HEK293 (cell line): ENCODE measurements around the gene TSPAN14.

Experiments used
- ZNF274 ChIP-seq, 2 experiments: fragments of 200-500 bp in 1 of 2; fragments of 450-650 bp in 1 of 2; sonication (Bioruptor generic) in 1 of 2; formaldehyde crosslinking in 1 of 2; IDR thresholded peaks; 2 replicates each; pipeline versions ENCODE4 v1.5.1 to v1.6.1; 2014 to 2016; ENCODE audit warnings: borderline replicate concordance in 1 of 2, inconsistent platforms in 1 of 2, low read length in 1 of 2, missing biosample characterization in 1 of 2, missing genetic modification characterization in 1 of 2
- ZNF514 ChIP-seq: fragments of 450-650 bp; formaldehyde crosslinking; IDR thresholded peaks from 2 replicates; pipeline ENCODE4 v1.5.1; 2016; ENCODE audit warnings: missing biosample characterization, missing genetic modification characterization
- TF ChIP-seq, protein P1 (sequence below): fragments of 450-650 bp; formaldehyde crosslinking; IDR thresholded peaks from 2 replicates; pipeline ENCODE4 v1.5.1; 2016; ENCODE audit warnings: missing biosample characterization, missing genetic modification characterization
- TF ChIP-seq, protein P2 (sequence below): fragments of 450-650 bp; formaldehyde crosslinking; IDR thresholded peaks from 2 replicates; pipeline ENCODE4 v1.5.1; 2016; ENCODE audit warnings: missing biosample characterization, missing genetic modification characterization

DNA sequence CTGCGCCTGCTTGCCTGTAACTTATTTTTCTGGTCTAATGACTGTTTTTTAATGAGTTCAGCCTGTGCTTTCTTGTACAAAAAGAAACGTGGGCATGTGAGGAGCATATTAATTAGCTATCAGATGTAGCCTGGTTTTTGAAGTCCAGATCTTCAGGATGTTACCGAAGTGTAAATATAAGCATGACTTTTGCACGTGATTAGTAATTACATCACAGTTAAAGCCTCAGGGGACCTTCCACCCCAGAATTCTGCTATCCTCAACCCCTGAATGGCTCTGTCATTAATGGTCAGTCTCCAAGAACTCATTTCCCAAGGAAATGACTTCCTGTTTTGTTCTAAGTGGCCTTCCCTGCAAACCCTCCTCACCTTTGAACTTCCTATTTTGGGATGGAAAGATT, 47.9 kb upstream of the TSPAN14 start:
- TF ChIP-seq, protein P1, sequence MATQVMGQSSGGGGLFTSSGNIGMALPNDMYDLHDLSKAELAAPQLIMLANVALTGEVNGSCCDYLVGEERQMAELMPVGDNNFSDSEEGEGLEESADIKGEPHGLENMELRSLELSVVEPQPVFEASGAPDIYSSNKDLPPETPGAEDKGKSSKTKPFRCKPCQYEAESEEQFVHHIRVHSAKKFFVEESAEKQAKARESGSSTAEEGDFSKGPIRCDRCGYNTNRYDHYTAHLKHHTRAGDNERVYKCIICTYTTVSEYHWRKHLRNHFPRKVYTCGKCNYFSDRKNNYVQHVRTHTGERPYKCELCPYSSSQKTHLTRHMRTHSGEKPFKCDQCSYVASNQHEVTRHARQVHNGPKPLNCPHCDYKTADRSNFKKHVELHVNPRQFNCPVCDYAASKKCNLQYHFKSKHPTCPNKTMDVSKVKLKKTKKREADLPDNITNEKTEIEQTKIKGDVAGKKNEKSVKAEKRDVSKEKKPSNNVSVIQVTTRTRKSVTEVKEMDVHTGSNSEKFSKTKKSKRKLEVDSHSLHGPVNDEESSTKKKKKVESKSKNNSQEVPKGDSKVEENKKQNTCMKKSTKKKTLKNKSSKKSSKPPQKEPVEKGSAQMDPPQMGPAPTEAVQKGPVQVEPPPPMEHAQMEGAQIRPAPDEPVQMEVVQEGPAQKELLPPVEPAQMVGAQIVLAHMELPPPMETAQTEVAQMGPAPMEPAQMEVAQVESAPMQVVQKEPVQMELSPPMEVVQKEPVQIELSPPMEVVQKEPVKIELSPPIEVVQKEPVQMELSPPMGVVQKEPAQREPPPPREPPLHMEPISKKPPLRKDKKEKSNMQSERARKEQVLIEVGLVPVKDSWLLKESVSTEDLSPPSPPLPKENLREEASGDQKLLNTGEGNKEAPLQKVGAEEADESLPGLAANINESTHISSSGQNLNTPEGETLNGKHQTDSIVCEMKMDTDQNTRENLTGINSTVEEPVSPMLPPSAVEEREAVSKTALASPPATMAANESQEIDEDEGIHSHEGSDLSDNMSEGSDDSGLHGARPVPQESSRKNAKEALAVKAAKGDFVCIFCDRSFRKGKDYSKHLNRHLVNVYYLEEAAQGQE (tag by site-specific recombination): no peak
- TF ChIP-seq ZNF274 (IDR thresholded peaks at IDR 0.05; ENCODE audit: low read length) (no peak), ZNF274 (tag by site-specific recombination; IDR thresholded peaks at IDR 0.05; ENCODE audit: borderline replicate concordance) (no peak), ZNF514 (tag by site-specific recombination) (no peak)
- TF ChIP-seq, protein P2, sequence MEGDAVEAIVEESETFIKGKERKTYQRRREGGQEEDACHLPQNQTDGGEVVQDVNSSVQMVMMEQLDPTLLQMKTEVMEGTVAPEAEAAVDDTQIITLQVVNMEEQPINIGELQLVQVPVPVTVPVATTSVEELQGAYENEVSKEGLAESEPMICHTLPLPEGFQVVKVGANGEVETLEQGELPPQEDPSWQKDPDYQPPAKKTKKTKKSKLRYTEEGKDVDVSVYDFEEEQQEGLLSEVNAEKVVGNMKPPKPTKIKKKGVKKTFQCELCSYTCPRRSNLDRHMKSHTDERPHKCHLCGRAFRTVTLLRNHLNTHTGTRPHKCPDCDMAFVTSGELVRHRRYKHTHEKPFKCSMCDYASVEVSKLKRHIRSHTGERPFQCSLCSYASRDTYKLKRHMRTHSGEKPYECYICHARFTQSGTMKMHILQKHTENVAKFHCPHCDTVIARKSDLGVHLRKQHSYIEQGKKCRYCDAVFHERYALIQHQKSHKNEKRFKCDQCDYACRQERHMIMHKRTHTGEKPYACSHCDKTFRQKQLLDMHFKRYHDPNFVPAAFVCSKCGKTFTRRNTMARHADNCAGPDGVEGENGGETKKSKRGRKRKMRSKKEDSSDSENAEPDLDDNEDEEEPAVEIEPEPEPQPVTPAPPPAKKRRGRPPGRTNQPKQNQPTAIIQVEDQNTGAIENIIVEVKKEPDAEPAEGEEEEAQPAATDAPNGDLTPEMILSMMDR (tag by site-specific recombination): no peak
